Body of pancreas (tissue), 4 donors: ENCODE results near the gene ANKRD44.

Experiments
- POLR2A ChIP-seq, 3 donors: fragments of 450-650 bp; IDR thresholded peaks; one replicate each; pipeline ENCODE4 v1.6.1; 2016; ENCODE audit warnings: antibody characterized with exemption in 3 of 3, mild to moderate bottlenecking in 2 of 3
- TF ChIP-seq, protein P1 (sequence below), 7 experiments: fragments of 450-650 bp in 4 of 7; fragments of 200-600 bp in 3 of 7; sonication (generic) in 3 of 7; IDR thresholded peaks; one replicate each; pipeline ENCODE4 v1.5.1; 2016 to 2019; ENCODE audit warnings: antibody characterized with exemption in 7 of 7

DNA sequence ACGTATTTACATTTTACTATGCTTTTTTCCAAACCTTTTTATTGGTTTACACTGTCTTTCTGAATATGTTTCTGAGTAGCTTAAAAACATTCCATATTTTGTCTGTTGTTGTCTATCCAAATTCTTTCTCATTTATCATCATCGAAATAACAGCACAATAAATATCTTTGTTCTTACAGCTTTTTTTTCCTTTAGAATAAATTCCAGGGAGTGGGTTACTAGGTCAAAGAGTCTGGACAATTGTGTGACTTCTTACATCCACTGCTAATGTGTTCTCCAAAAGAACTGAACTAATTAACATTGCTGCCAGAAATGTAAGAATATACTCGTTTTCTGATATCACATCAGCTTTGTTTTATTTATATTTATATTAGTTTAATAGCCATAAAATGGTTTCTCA is 59.4 kb downstream of the ANKRD44 start:
- TF ChIP-seq, protein P1, sequence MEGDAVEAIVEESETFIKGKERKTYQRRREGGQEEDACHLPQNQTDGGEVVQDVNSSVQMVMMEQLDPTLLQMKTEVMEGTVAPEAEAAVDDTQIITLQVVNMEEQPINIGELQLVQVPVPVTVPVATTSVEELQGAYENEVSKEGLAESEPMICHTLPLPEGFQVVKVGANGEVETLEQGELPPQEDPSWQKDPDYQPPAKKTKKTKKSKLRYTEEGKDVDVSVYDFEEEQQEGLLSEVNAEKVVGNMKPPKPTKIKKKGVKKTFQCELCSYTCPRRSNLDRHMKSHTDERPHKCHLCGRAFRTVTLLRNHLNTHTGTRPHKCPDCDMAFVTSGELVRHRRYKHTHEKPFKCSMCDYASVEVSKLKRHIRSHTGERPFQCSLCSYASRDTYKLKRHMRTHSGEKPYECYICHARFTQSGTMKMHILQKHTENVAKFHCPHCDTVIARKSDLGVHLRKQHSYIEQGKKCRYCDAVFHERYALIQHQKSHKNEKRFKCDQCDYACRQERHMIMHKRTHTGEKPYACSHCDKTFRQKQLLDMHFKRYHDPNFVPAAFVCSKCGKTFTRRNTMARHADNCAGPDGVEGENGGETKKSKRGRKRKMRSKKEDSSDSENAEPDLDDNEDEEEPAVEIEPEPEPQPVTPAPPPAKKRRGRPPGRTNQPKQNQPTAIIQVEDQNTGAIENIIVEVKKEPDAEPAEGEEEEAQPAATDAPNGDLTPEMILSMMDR (IDR thresholded peaks at IDR 0.05) = no peak
- TF ChIP-seq POLR2A (IDR thresholded peaks at IDR 0.05) = no peak
